Measurements from ENCODE around the gene KIF26A. TPM values are rescaled to one million over a fixed set of nuclear protein-coding genes. Genes with fewer than 3 reads are reported as not detected.

The KIF26A gene
- total RNA-seq, 1 donor from 2014 or later, result 11.8 TPM

- no peak for DNase-seq (ENCODE audit: low spot score)
Observed at GRCh38 chr14:104101086-104101621, 37.2 kb upstream of the KIF26A start.

GRCh38 chr14:104101651-104102281 lies 36.6 kb upstream of the KIF26A start:
- DNase-seq (ENCODE audit: low spot score), result no peak

DNA sequence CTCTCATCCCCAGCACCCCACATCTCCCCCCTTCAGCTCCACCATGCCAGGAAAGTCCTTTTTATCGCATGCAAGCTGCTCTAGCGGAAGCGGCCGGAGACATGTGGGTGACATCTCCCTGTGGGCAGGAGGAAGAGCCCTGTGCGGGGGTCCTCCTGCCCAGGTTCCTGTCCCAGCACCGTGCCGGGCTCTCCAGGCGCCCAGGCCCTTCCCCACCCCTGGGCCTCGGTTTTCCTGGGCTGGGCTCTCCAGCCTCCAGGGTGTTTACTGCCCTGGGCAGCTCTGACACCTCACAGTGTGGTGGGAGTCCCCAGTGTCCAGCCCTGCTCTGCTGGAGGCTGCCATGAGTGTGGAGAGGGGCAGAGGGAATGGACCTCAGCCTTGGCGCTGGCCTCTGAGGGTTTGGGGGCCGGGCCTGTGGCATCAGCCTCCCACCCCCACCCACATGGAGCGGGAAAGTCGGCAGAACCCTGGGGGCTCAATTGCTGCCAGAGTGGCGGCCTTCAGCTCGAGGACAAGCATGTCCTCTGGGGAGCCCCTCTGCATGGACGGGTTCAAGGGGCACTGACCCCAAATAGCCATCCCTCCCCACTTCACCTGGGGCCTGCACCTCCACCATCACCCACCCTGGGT lies 36.0 kb upstream of the KIF26A start:
- no peak for DNase-seq (ENCODE audit: low spot score)

DNA sequence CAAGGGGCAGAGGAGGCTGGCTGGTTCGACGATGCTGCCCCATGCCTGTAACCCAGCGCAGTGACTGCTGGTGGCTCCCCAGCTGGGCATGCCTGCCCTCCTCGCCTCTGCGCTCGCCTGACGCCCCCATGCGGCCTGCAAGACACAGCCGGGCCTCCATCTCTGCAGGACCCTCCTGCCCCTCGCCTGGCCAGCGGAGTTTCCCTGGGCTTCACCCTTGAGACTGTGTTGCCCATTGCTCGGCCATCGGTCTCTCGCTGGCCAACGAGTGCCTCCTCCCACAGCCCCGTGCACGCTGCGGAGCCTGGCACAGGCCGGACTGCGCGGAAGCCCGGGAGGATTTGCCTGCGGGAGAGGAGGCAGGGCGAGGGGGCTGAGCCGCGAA lies 35.3 kb upstream of the KIF26A start:
- no peak for DNase-seq (ENCODE audit: low spot score)

DNA sequence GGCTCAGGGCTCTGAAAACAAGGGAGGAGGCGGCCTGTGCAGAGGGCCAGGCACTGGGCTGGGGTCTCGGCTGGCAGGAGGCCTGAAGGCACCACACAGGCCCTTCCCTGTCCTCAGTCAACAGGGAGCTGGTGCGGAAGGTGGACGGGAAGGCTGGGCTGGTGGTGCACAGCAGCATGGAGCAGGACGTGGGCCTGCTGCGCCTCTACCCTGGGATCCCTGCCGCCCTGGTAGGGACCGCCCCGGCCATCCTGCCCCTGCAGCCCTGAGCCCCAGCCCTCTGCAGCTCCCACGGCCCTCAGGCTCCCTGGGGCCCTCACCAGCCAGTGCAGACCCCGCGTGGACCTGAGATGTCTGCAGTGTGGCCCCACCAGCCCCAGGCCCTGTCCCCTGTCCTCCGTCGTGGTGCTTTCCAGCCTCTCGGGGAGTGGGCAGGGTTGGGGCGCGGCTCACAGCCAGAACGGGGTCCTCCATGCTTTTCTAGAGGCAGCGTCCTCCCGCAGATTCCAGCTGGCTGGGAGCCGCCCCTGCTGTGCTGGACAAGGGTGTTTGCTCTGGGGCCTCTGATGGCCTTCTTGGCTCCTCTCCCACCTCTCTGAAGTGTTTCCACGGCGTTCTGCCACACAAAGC lies 34.8 kb upstream of the KIF26A start:
- no peak for DNase-seq (ENCODE audit: low spot score)

DNA sequence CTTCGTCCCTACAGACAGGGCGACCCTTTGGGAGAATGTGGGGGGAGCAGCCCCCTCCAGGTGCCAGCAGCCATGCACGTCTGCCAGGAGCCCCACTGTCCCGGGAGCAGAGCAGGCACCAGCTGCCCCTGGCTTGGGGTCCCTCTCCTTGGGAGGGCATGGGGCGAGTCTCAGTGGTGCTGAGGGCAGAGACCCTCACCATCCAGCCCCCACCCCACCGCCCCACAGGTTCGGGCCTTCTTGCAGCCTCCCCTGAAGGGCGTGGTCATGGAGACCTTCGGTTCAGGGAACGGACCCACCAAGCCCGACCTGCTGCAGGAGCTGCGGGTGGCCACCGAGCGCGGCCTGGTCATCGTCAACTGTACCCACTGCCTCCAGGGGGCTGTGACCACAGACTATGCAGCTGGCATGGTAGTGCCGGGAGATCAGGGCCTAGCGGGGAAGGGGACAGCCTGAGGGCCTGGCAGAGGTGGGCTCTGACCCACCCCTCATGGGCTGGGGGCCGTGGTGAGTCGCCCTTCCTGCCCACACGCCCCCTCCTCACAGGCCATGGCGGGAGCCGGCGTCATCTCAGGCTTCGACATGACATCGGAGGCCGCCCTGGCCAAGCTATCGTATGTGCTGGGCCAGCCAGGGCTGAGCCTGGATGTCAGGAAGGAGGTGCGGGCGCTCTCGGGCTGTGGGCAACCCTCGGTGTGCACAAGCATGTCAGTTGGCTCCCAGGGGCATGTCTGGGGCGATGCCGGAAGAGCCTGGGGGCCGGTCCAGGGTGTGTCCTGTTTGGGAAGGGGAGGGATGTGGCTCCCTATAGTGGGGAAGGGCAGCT lies 34.1 kb upstream of the KIF26A start:
- no peak for DNase-seq (ENCODE audit: low spot score)

- DNase-seq (ENCODE audit: low spot score), result no peak
Observed at GRCh38 chr14:104105071-104105821, 33.1 kb upstream of the KIF26A start.

- no peak for DNase-seq (ENCODE audit: low spot score)
Observed at GRCh38 chr14:104105822-104106470, 32.4 kb upstream of the KIF26A start.

GRCh38 chr14:104106471-104106991 lies 31.9 kb upstream of the KIF26A start:
- no peak for DNase-seq (ENCODE audit: low spot score)

- no peak for DNase-seq (ENCODE audit: low spot score)
Observed at GRCh38 chr14:104107101-104107581, 31.2 kb upstream of the KIF26A start.

- DNase-seq (ENCODE audit: low spot score), result no peak
Observed at GRCh38 chr14:104107611-104108569, 30.5 kb upstream of the KIF26A start.

DNA sequence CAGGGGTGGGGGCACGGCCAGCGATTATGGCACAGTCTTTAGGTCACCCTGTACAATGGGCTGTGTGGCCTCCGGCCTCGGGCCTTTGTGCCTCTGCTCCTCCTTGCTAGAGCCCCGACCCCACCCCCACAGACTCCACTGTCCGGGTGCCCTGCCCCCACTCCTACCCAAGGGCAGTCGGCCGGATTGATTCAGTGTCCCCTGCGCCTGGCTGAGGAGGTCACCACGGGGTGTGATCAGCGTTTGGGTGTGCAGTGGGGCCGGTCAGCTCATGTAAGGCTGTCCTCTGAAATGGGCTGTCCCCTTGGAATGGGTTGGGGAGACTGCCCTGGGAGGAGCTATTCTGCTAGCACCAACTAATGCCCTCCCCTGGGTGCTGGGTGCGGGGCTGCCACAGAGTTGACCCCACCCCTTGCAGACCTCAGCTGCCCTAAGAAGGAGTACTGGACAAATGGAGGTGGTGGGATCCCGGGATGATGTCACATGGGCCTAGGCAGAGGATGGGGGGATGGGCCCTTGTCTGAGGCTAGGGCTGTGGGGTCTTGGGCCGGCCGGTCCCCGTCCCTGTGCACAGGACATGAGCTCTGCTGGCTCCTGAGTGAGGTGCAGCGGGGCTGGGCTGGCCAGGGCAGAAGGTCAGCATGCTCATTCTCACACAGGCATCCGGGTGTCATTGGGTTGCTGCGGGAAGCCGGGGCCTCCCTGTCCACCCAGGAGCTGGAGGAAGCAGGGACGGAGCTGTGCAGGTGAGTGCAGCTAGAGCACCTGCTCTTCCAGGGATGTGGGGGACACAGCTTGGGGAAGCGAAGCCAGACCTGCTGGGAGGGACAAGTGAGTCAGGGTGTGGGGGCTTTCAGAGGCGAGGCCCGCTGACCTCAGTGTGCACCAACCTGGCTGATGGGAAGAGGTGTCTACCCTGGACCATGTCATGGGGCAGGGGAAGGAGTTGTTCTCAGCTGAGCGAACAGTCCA lies 29.5 kb upstream of the KIF26A start:
- DNase-seq (ENCODE audit: low spot score), result no peak

DNA sequence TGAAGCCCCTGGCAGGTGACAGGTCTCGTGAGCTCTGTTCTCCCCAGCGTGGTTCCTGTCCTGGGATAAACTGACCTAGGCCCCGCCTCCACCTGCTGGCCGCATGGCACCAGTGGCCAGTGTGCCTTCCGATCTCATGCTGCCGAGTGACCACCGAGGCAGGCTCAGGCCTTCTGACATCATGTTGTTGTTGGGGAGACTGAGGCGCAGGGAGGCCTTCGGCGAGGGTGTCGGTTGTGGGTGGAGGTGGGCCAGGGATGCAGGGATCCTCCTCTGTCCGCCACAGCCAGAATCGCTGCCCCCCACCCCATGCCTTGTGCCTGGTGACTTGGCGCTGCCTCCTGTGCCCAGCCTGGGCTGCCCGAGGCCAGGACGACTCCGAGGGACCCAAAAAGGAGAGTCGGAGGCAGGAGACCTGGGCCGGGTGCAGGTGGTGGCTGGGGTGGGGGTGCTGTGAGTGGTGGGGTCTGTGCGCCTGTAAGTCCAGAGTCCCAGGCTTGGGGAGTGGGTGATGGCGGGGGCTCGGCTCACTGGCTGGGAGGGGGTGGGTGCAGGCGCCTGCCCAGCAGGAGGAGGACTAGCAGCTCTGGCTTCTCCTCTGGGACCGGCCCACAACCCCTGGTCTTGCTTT lies 28.5 kb upstream of the KIF26A start:
- DNase-seq (ENCODE audit: low spot score), result no peak

DNA sequence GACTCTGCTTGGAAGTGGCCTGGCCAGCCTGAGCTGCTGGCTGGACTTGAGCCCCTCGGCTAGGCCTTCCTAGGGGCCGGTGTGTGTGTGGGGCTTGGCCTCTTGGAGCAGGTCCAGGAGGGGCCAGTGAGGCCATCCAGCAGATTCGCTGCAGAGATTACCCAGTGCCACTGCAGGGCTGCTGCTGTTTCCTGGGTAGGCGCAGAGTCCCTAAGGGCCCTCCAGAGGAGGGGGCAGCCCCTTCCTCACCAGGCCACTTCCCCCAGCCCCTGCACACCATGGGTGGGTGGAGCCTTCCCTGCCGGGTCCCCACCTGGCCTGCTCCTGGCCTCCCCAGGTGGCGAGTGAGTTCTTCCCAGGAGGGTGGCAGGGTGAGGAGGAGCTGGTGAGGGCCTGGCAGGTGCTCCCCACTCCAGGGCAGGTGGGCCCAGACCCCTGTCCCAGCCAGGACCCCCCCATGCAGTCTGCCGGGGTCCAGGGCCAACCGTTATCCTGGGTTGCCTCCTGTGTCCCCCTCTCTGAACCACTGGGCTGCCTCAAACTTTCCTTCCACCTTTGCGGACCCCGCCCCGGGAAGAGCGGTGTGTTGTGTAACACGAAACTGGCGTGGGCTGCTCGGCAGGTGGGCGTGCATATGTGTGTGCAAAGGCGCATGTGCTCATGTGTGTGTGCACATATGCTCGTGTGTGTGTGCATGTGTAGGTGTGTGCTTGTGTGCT lies 27.7 kb upstream of the KIF26A start:
- DNase-seq (ENCODE audit: low spot score), result no peak

DNA sequence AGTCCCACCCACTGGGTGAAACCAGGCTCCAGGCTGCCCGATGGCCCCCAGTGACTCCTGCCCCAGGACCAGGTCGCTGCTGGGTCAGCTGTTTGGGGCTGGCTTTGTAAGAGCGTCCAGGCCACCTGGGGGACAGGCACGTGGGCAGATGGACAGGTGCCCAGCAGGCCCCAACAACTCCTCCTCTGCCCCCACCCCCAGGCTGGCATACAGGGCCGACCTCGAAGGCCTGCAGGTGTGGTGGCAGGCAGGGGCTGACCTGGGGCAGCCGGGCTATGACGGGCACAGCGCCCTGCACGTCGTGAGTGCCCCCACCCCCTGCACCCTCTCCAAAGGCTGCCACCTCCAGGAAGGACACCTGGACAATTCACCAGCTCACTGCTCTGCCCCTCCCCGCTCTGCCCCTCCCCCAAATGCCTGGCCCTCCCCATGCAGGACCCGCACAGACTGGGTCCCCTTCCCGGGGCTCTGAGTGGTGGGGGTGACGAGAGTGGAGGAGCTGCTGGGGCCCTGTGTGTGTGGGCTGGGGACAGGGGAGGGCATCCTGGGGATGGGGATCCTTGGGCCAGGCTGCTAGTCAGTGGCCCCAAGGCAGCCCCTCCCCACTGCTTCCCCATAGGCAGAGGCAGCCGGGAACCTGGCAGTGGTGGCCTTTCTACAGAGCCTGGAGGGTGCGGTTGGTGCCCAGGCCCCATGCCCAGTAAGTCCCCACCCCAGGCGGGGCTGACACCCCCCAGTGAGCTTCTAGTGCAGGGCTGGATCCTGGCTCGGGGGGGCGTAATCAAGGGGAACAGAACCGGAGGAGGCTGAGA lies 26.9 kb upstream of the KIF26A start:
- no peak for DNase-seq (ENCODE audit: low spot score)

DNA sequence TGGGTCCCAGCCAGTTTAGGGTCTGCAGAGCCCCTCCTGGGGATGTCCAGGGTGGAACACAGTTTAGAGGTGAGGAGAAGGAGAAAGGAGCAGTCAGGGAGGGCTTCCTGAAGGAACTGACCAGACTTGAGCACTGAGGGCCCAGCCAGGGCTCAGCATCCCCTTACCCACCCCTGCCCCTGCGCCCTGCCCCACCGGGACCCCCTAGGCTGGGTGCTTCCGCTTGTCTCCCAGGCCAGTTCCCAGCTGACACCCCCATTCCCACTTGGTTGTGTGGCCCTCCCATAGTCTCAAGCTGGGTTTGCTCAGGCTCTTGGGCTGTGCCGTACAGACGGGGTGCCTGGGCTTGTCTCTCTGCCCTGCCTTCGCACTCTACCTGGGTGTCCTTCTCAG lies 26.3 kb upstream of the KIF26A start:
- DNase-seq (ENCODE audit: low spot score), result no peak

All from umbilical cord (tissue), 2 donors.